HCT116 (cell line): Measurements from ENCODE around the gene EXD3. TPM values are rescaled to one million over a fixed set of nuclear protein-coding genes. Genes with fewer than 3 reads are reported as not detected.

ENCODE experiments used
- ATAC-seq: fragments of 200-7000 bp; cut with Tn5 transposase; 2 replicates; pipeline ENCODE4 v1.9.1; 2020; ENCODE audit warnings: mild to moderate bottlenecking, moderate library complexity
- BruUV-seq: library from RNA; stranded (reverse); fragments of 400-500 nt; replicated peaks from 2 replicates; lab custom pipeline; 2021; lab: Mats Ljungman, UMichigan
- CTCF ChIA-PET: fragments of 300-600 bp; sonication (Branson Sonifier 250); formaldehyde crosslinking; loops from one replicate; lab custom pipeline; 2021; ENCODE audit warnings: antibody characterized with exemption; lab: Charles Lee
- POLR2A ChIA-PET: fragments of 300-600, 350-600 bp; sonication (Branson Sonifier 250); formaldehyde crosslinking; loops from one replicate; lab custom pipeline; 2021; ENCODE audit warnings: antibody characterized with exemption; lab: Charles Lee
- RAD21 ChIA-PET, 2 experiments: fragments of 300-600 bp; sonication (Branson Sonifier 250); formaldehyde crosslinking; loops; one replicate each; lab custom pipeline; 2023; ENCODE audit warnings: low total read pairs in 2 of 2; ENCODE audit not compliant: uncharacterized antibody in 2 of 2, unreplicated experiment in 2 of 2, low non-redundant PET in 1 of 2; lab: Charles Lee
- DNase-seq: peaks from one replicate; pipeline ENCODE4 v3.0.0-alpha.2; 2010; ENCODE audit warnings: low read depth, low spot score
- H2AFZ ChIP-seq: fragments of 200-600 bp; shearing (Covaris generic), sonication (generic); 2 replicates; pipeline ENCODE4 v1.6.1; 2017; ENCODE audit warnings: low read depth, mixed run types, mixed read lengths, antibody characterized with exemption, low read length; ENCODE audit not compliant: poor library complexity, severe bottlenecking
- H3K27ac ChIP-seq: 2 replicates; pipeline ENCODE4 v1.5.1; 2012; ENCODE audit warnings: low read depth, low read length
- H3K27me3 ChIP-seq: fragments of 200-600 bp; sonication (generic); 2 replicates; pipeline ENCODE4 v1.6.1; 2016; ENCODE audit warnings: mixed run types, low read length, mixed read lengths; ENCODE audit not compliant: insufficient read depth
- H3K36me3 ChIP-seq, 2 experiments: fragments of 200-500 bp in 1 of 2; fragments of 200-600 bp in 1 of 2; sonication (Bioruptor generic) in 1 of 2; sonication (generic) in 1 of 2; 2 replicates each; pipeline versions ENCODE4 v1.5.1 to v1.6.1; 2014 to 2016; ENCODE audit warnings: low read length in 2 of 2, inconsistent platforms in 1 of 2, mixed read lengths in 1 of 2, mixed run types in 1 of 2; ENCODE audit not compliant: insufficient read depth in 2 of 2, control insufficient read depth in 1 of 2
- H3K4me1 ChIP-seq, 2 experiments: fragments of 200-600 bp in 1 of 2; sonication (generic) in 1 of 2; 2 replicates each; pipeline versions ENCODE4 v1.5.1 to v1.6.1; 2012 to 2017; ENCODE audit warnings: low read length in 2 of 2, inconsistent platforms in 1 of 2, mild to moderate bottlenecking in 1 of 2, mixed read lengths in 1 of 2, mixed run types in 1 of 2, moderate library complexity in 1 of 2; ENCODE audit not compliant: insufficient read depth in 2 of 2, control insufficient read depth in 1 of 2
- H3K4me2 ChIP-seq: fragments of 200-600 bp; sonication (generic); 2 replicates; pipeline ENCODE4 v1.6.1; 2017; ENCODE audit warnings: mixed run types, low read length, mixed read lengths
- H3K4me3 ChIP-seq, 2 experiments: fragments of 200-600 bp in 1 of 2; sonication (generic) in 1 of 2; replicated peaks in 1 of 2; 2 replicates each; pipeline ENCODE4 v1.5.1; 2011 to 2016; ENCODE audit warnings: low read length in 2 of 2, control low read depth in 1 of 2, low read depth in 1 of 2, mild to moderate bottlenecking in 1 of 2, mixed read lengths in 1 of 2, mixed run types in 1 of 2
- H3K79me2 ChIP-seq: fragments of 200-600 bp; sonication (generic); 2 replicates; pipeline ENCODE4 v1.6.1; 2017; ENCODE audit warnings: mild to moderate bottlenecking, mixed run types, low read length, moderate library complexity, mixed read lengths; ENCODE audit not compliant: insufficient read depth
- H3K9ac ChIP-seq: fragments of 200-600 bp; sonication (generic); 2 replicates; pipeline ENCODE4 v1.6.1; 2016; ENCODE audit warnings: low read length, mixed read lengths
- H3K9me2 ChIP-seq: fragments of 200-600 bp; sonication (generic), shearing (Covaris generic); 2 replicates; pipeline ENCODE4 v1.6.1; 2017; ENCODE audit warnings: mixed run types, mild to moderate bottlenecking, moderate library complexity; ENCODE audit not compliant: insufficient read depth
- H3K9me3 ChIP-seq, 2 experiments: fragments of 200-500 bp in 1 of 2; fragments of 200-600 bp in 1 of 2; sonication (Bioruptor generic) in 1 of 2; sonication (generic) in 1 of 2; 2 replicates each; pipeline ENCODE4 v1.6.1; 2014 to 2017; ENCODE audit warnings: low read length in 2 of 2, mixed read lengths in 2 of 2, inconsistent platforms in 1 of 2, low read depth in 1 of 2, mild to moderate bottlenecking in 1 of 2, mixed run types in 1 of 2, moderate library complexity in 1 of 2; ENCODE audit not compliant: control insufficient read depth in 1 of 2, insufficient read depth in 1 of 2
- H4K20me1 ChIP-seq: fragments of 200-600 bp; sonication (generic), shearing (Covaris generic); 2 replicates; pipeline ENCODE4 v1.6.1; 2017; ENCODE audit warnings: mixed run types, mild to moderate bottlenecking, moderate library complexity; ENCODE audit not compliant: insufficient read depth
- CBX3 ChIP-seq: IDR thresholded peaks from 2 replicates; pipeline ENCODE4 v1.6.1; 2012; ENCODE audit warnings: low read depth
- CEBPB ChIP-seq: IDR thresholded peaks from 2 replicates; pipeline ENCODE4 v1.6.1; 2012; ENCODE audit warnings: low read depth
- EGR1 ChIP-seq: IDR thresholded peaks from 2 replicates; pipeline ENCODE4 v1.6.1; 2012; ENCODE audit warnings: low read depth
- EZH2phosphoT487 ChIP-seq: fragments of 200-600 bp; IDR thresholded peaks from 2 replicates; pipeline ENCODE4 v1.6.1; 2018; ENCODE audit warnings: antibody characterized with exemption, borderline replicate concordance
- FOSL1 ChIP-seq: IDR thresholded peaks from 2 replicates; pipeline ENCODE4 v1.6.1; 2012; ENCODE audit warnings: low read depth
- JUND ChIP-seq: IDR thresholded peaks from 2 replicates; pipeline ENCODE4 v1.6.1; 2012
- POLR2A ChIP-seq: IDR thresholded peaks from 2 replicates; pipeline ENCODE4 v1.7.0; 2011; ENCODE audit warnings: borderline replicate concordance; ENCODE audit not compliant: insufficient read depth, insufficient read length; ENCODE audit errors: extremely low read depth
- POLR2AphosphoS5 ChIP-seq: IDR thresholded peaks from 2 replicates; pipeline ENCODE4 v1.6.1; 2011; ENCODE audit warnings: mild to moderate bottlenecking, low read depth, low read length, moderate library complexity
- SIN3A ChIP-seq: IDR thresholded peaks from 2 replicates; pipeline ENCODE4 v1.6.1; 2012; ENCODE audit warnings: low read depth
- SP1 ChIP-seq: IDR thresholded peaks from 2 replicates; pipeline ENCODE4 v1.6.1; 2012; ENCODE audit warnings: low read depth
- SRF ChIP-seq: IDR thresholded peaks from 2 replicates; pipeline ENCODE4 v1.6.1; 2012; ENCODE audit warnings: low read depth
- TCF7L2 ChIP-seq: IDR thresholded peaks from 2 replicates; pipeline ENCODE4 v1.7.0; 2011; ENCODE audit warnings: borderline replicate concordance, inconsistent platforms; ENCODE audit not compliant: insufficient read depth, insufficient read length; ENCODE audit errors: extremely low read depth
- YY1 ChIP-seq: IDR thresholded peaks from 2 replicates; pipeline ENCODE4 v1.6.1; 2011; ENCODE audit warnings: low read length, low read depth, moderate library complexity, mild to moderate bottlenecking; ENCODE audit not compliant: insufficient replicate concordance; ENCODE audit errors: extremely low read depth
- ZFX ChIP-seq: fragments of 450-650 bp; IDR thresholded peaks from 2 replicates; pipeline ENCODE4 v1.6.1; 2017
- intact Hi-C: fragments of 100-400 bp; cut with micrococcal nuclease; formaldehyde crosslinking; loops from 2 replicates; pipeline ENCODE4 v1.10.0; 2022
- total RNA-seq: library from RNA; stranded (reverse); gene quantifications from one replicate; pipeline ENCODE4 v1.2.1, GENCODE V29; 2021; ENCODE audit not compliant: unreplicated experiment
- TF ChIP-seq, protein P1 (sequence below): IDR thresholded peaks from 2 replicates; pipeline ENCODE4 v1.6.1; 2012
- TF ChIP-seq, protein P2 (sequence below): IDR thresholded peaks from 2 replicates; pipeline ENCODE4 v1.6.1; 2012; ENCODE audit warnings: low read depth
- TF ChIP-seq, protein P3 (sequence below): IDR thresholded peaks from 2 replicates; pipeline ENCODE4 v1.6.1; 2011; ENCODE audit warnings: mild to moderate bottlenecking, low read length, moderate library complexity; ENCODE audit not compliant: insufficient replicate concordance; ENCODE audit errors: extremely low read depth
- TF ChIP-seq, protein P4 (sequence below): IDR thresholded peaks from 2 replicates; pipeline ENCODE4 v1.6.1; 2012
- TF ChIP-seq, protein P5 (sequence below), 3 experiments: fragments of 200-600 bp in 1 of 3; sonication (generic) in 1 of 3; IDR thresholded peaks in 2 of 3; conservative IDR thresholded peaks in 1 of 3; 2 replicates each; pipeline ENCODE4 v1.5.1; 2012 to 2017; ENCODE audit warnings: low read depth in 2 of 3, low read length in 2 of 3, antibody characterized with exemption in 1 of 3, borderline replicate concordance in 1 of 3, control low read depth in 1 of 3, mild to moderate bottlenecking in 1 of 3, mixed read lengths in 1 of 3, mixed run types in 1 of 3, moderate library complexity in 1 of 3; ENCODE audit not compliant: insufficient read depth in 1 of 3

Gene EXD3
- total RNA-seq, 1 experiment from 2014 or later, result 25.4 TPM

DNA sequence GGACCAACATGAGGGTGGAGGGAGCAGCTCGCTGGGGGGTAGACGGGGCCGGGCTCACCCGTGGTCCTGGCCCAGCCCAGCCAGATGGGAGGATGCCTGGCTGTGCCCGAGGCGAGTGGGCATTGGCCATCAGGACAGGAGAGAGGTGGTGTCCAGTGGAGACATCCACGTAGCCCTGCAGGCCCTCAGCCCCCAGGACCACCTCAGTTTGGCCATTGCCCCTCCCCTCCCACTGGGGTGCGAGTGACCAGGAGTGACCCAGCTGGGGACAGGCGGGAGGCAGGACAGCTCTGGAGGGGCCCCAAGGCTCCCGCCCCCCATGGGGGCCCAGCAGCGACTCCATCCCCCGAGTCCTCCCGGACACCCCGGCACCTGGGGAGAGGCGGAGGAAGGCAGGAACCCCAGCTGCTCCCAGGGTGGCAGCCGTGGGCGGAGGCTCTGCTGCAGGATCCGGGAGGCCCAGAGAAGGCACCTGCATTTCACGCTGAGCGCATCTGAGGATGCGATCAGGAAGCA lies 8.5 kb upstream of the EXD3 start:
- no peak overlapping the region for H3K27ac ChIP-seq
- TF ChIP-seq, protein P1, sequence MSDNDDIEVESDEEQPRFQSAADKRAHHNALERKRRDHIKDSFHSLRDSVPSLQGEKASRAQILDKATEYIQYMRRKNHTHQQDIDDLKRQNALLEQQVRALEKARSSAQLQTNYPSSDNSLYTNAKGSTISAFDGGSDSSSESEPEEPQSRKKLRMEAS, result no peak
- no peak for TF ChIP-seq FOSL1
- no peak for TF ChIP-seq SP1
- TF ChIP-seq YY1, result no peak
- TF ChIP-seq SIN3A, result no peak
- no peak for TF ChIP-seq POLR2AphosphoS5
- TF ChIP-seq TCF7L2, result no peak
- TF ChIP-seq ZFX, result no peak
- TF ChIP-seq EGR1, result no peak
- TF ChIP-seq, protein P2, sequence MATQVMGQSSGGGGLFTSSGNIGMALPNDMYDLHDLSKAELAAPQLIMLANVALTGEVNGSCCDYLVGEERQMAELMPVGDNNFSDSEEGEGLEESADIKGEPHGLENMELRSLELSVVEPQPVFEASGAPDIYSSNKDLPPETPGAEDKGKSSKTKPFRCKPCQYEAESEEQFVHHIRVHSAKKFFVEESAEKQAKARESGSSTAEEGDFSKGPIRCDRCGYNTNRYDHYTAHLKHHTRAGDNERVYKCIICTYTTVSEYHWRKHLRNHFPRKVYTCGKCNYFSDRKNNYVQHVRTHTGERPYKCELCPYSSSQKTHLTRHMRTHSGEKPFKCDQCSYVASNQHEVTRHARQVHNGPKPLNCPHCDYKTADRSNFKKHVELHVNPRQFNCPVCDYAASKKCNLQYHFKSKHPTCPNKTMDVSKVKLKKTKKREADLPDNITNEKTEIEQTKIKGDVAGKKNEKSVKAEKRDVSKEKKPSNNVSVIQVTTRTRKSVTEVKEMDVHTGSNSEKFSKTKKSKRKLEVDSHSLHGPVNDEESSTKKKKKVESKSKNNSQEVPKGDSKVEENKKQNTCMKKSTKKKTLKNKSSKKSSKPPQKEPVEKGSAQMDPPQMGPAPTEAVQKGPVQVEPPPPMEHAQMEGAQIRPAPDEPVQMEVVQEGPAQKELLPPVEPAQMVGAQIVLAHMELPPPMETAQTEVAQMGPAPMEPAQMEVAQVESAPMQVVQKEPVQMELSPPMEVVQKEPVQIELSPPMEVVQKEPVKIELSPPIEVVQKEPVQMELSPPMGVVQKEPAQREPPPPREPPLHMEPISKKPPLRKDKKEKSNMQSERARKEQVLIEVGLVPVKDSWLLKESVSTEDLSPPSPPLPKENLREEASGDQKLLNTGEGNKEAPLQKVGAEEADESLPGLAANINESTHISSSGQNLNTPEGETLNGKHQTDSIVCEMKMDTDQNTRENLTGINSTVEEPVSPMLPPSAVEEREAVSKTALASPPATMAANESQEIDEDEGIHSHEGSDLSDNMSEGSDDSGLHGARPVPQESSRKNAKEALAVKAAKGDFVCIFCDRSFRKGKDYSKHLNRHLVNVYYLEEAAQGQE, result no peak
- no peak for TF ChIP-seq SRF
- TF ChIP-seq JUND, result no peak
- TF ChIP-seq CEBPB, result no peak
- TF ChIP-seq CBX3, result no peak
- TF ChIP-seq, protein P3, sequence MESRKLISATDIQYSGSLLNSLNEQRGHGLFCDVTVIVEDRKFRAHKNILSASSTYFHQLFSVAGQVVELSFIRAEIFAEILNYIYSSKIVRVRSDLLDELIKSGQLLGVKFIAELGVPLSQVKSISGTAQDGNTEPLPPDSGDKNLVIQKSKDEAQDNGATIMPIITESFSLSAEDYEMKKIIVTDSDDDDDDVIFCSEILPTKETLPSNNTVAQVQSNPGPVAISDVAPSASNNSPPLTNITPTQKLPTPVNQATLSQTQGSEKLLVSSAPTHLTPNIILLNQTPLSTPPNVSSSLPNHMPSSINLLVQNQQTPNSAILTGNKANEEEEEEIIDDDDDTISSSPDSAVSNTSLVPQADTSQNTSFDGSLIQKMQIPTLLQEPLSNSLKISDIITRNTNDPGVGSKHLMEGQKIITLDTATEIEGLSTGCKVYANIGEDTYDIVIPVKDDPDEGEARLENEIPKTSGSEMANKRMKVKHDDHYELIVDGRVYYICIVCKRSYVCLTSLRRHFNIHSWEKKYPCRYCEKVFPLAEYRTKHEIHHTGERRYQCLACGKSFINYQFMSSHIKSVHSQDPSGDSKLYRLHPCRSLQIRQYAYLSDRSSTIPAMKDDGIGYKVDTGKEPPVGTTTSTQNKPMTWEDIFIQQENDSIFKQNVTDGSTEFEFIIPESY, result no peak
- TF ChIP-seq EZH2phosphoT487, result no peak
- TF ChIP-seq, protein P4, sequence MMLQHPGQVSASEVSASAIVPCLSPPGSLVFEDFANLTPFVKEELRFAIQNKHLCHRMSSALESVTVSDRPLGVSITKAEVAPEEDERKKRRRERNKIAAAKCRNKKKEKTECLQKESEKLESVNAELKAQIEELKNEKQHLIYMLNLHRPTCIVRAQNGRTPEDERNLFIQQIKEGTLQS, result no peak
- TF ChIP-seq POLR2A, result no peak
- TF ChIP-seq, protein P5, sequence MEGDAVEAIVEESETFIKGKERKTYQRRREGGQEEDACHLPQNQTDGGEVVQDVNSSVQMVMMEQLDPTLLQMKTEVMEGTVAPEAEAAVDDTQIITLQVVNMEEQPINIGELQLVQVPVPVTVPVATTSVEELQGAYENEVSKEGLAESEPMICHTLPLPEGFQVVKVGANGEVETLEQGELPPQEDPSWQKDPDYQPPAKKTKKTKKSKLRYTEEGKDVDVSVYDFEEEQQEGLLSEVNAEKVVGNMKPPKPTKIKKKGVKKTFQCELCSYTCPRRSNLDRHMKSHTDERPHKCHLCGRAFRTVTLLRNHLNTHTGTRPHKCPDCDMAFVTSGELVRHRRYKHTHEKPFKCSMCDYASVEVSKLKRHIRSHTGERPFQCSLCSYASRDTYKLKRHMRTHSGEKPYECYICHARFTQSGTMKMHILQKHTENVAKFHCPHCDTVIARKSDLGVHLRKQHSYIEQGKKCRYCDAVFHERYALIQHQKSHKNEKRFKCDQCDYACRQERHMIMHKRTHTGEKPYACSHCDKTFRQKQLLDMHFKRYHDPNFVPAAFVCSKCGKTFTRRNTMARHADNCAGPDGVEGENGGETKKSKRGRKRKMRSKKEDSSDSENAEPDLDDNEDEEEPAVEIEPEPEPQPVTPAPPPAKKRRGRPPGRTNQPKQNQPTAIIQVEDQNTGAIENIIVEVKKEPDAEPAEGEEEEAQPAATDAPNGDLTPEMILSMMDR (IDR thresholded peaks at IDR 0.05 in 2 of 3, conservative IDR thresholded peaks at IDR 0.05 in 1 of 3; ENCODE audit: borderline replicate concordance in 1 of 3, insufficient read depth in 1 of 3, low read depth in 2 of 3, low read length in 2 of 3), result no peak
- TF ChIP-seq, all 23 proteins: peak for 0
- Histone ChIP-seq H4K20me1 (no peaks in the 10 kb centered on the region), H3K4me3 (no peak overlapping the region), H3K9ac (no peak overlapping the region), H3K4me1 (peaks cover 28 to 37% of the 10 kb centered on the region in 2 experiments), H3K4me2 (no peak overlapping the region), H3K36me3 (no peaks in the 10 kb centered on the region), H3K9me2 (no peaks in the 10 kb centered on the region), H2AFZ (no peak overlapping the region), H3K9me3 (no peaks in the 10 kb centered on the region), H3K27me3 (no peaks in the 10 kb centered on the region), H3K79me2 (no peaks in the 10 kb centered on the region)
- ChIA-PET RAD21 (no interaction called here), CTCF (no interaction called here), POLR2A (interaction anchor here (1.1 kb wide), 1 partner anchor 10 kb away, joined by 4 read pairs; the partner anchor contains the start of gene ENTPD8)
- no TSS peak for BruUV-seq
- DNase-seq (no peak), ATAC-seq (no peak)
- intact Hi-C loops, result no loop called here
